CD14-positive monocyte (primary cell): ENCODE data around the gene IFIT5. TPM values are rescaled to one million over a fixed set of nuclear protein-coding genes. Genes with fewer than 3 reads are reported as not detected.

Source experiments
- DNase-seq, 3 donors: peaks; one replicate each; pipeline ENCODE4 v3.0.0-alpha.2; 2011 to 2022
- H2AFZ ChIP-seq: 2 replicates; pipeline ENCODE4 v1.6.0; 2012; ENCODE audit warnings: mild to moderate bottlenecking, low read depth, low read length, inconsistent platforms; ENCODE audit not compliant: insufficient read depth, poor library complexity, severe bottlenecking
- H3K27ac ChIP-seq, 2 donors: 1 replicate in 1 of 2; 2 replicates in 1 of 2; pipeline ENCODE4 v1.5.1; 2012 to 2013; ENCODE audit warnings: low read length in 2 of 2, control low read depth in 1 of 2, inconsistent platforms in 1 of 2, low read depth in 1 of 2, mild to moderate bottlenecking in 1 of 2
- H3K27me3 ChIP-seq, 2 donors: one replicate each; pipeline versions ENCODE4 v1.6.0 to v1.6.1; 2011 to 2013; ENCODE audit warnings: low read length in 2 of 2; ENCODE audit not compliant: control insufficient read depth in 2 of 2, insufficient read depth in 2 of 2
- H3K36me3 ChIP-seq, 2 donors: replicated peaks in 1 of 2; 1 replicate in 1 of 2; 2 replicates in 1 of 2; pipeline versions ENCODE4 v1.5.1 to v1.6.1; 2012 to 2013; ENCODE audit warnings: low read length in 2 of 2, control low read depth in 1 of 2, inconsistent platforms in 1 of 2, mild to moderate bottlenecking in 1 of 2; ENCODE audit not compliant: insufficient read depth in 2 of 2, control insufficient read depth in 1 of 2
- H3K4me1 ChIP-seq, 2 donors: 1 replicate in 1 of 2; 2 replicates in 1 of 2; pipeline versions ENCODE4 v1.5.1 to v1.6.1; 2012 to 2013; ENCODE audit warnings: low read length in 2 of 2, control low read depth in 1 of 2, inconsistent platforms in 1 of 2, mild to moderate bottlenecking in 1 of 2, moderate library complexity in 1 of 2; ENCODE audit not compliant: insufficient read depth in 2 of 2, control insufficient read depth in 1 of 2
- H3K4me2 ChIP-seq: replicated peaks from 2 replicates; pipeline ENCODE3; 2012; ENCODE audit warnings: low read length, moderate library complexity, mild to moderate bottlenecking; ENCODE audit not compliant: poor library complexity, severe bottlenecking; ENCODE audit errors: extremely low read depth
- H3K4me3 ChIP-seq, 3 experiments: fragments of 200-600 bp in 1 of 3; sonication (generic) in 1 of 3; replicated peaks in 1 of 3; 1 replicate in 2 of 3; 2 replicates in 1 of 3; pipeline ENCODE4 v1.5.1; 2011 to 2013; ENCODE audit warnings: low read length in 3 of 3, mild to moderate bottlenecking in 3 of 3, control low read depth in 2 of 3, low read depth in 2 of 3, inconsistent platforms in 1 of 3, moderate library complexity in 1 of 3
- H3K79me2 ChIP-seq: 2 replicates; pipeline ENCODE4 v1.6.0; 2012; ENCODE audit warnings: mild to moderate bottlenecking, control low read depth, inconsistent platforms, low read length, moderate library complexity; ENCODE audit not compliant: insufficient read depth
- H3K9ac ChIP-seq: 2 replicates; pipeline ENCODE4 v1.6.0; 2017; ENCODE audit warnings: low read length, mild to moderate bottlenecking; ENCODE audit not compliant: insufficient read depth, poor library complexity, severe bottlenecking
- H3K9me3 ChIP-seq, 2 donors: replicated peaks in 1 of 2; 1 replicate in 1 of 2; 2 replicates in 1 of 2; pipeline versions ENCODE4 v1.5.1 to v1.6.1; 2012 to 2013; ENCODE audit warnings: low read length in 2 of 2, control low read depth in 1 of 2; ENCODE audit not compliant: control insufficient read depth in 1 of 2, insufficient read depth in 1 of 2
- H4K20me1 ChIP-seq: 2 replicates; pipeline ENCODE4 v1.6.0; 2012; ENCODE audit warnings: mild to moderate bottlenecking, low read length, control low read depth, moderate library complexity; ENCODE audit not compliant: insufficient read depth
- H3K27ac Mint-ChIP-seq, 7 donors: one replicate each; pipeline ENCODE4 v1.8.0; 2020; ENCODE audit warnings: mild to moderate bottlenecking in 7 of 7, mixed read lengths in 7 of 7, moderate library complexity in 6 of 7, inconsistent platforms in 2 of 7
- H3K27me3 Mint-ChIP-seq, 3 donors: one replicate each; pipeline ENCODE4 v1.8.0; 2021 to 2022; ENCODE audit warnings: low read depth in 3 of 3, mild to moderate bottlenecking in 3 of 3, mixed read lengths in 3 of 3, moderate library complexity in 3 of 3, inconsistent platforms in 1 of 3
- H3K36me3 Mint-ChIP-seq, 2 donors: one replicate each; pipeline ENCODE4 v1.8.0; 2020; ENCODE audit warnings: mixed read lengths in 2 of 2, inconsistent platforms in 1 of 2, mild to moderate bottlenecking in 1 of 2
- H3K4me1 Mint-ChIP-seq: one replicate; pipeline ENCODE4 v1.8.0; 2020; ENCODE audit warnings: mild to moderate bottlenecking, mixed read lengths
- H3K4me3 Mint-ChIP-seq, 2 donors: one replicate each; pipeline ENCODE4 v1.8.0; 2020; ENCODE audit warnings: mild to moderate bottlenecking in 2 of 2, mixed read lengths in 2 of 2, moderate library complexity in 1 of 2
- H3K9me3 Mint-ChIP-seq, 7 donors: one replicate each; pipeline ENCODE4 v1.8.0; 2020 to 2022; ENCODE audit warnings: mixed read lengths in 7 of 7, mild to moderate bottlenecking in 6 of 7, moderate library complexity in 6 of 7, inconsistent platforms in 2 of 7
- CTCF ChIP-seq: fragments of 200-600 bp; IDR thresholded peaks from one replicate; pipeline ENCODE4 v1.8.0; 2022; ENCODE audit warnings: antibody characterized with exemption, mild to moderate bottlenecking
- WGBS: methylation state at CpG from one replicate; pipeline ENCODE4 v1.1.5; 2013; ENCODE audit warnings: missing lambda C conversion rate; ENCODE audit not compliant: insufficient coverage; 5-methylcytosine and 5-hydroxymethylcytosine counted together
- intact Hi-C, 2 donors: fragments of 100-400 bp; cut with micrococcal nuclease; formaldehyde crosslinking; loops; one replicate each; pipeline versions ENCODE4 v1.15.0 to v1.15.1; 2023
- polyA plus RNA-seq, 3 donors: library from polyadenylated mRNA; depleted of rRNA in 1 of 3; unstranded in 2 of 3; stranded (reverse) in 1 of 3; fragments of 300-500 nt in 2 of 3; fragments of >200 nt in 1 of 3; fragmentation: Illumina TruSeq in 2 of 3; gene quantifications; 1 replicate in 2 of 3; 2 replicates in 1 of 3; pipeline ENCODE4 v1.2.3, GENCODE V29; 2012 to 2021

IFIT5 gene
- polyA plus RNA-seq, 3 donors: 2.4 to 8.0 (median 5.8) TPM

GRCh38 chr10:89382757-89383156 is 31.6 kb upstream of the IFIT5 start:
- peaks cover 23 to 26% of the 10 kb centered on the region in 2 donors for H3K4me1 ChIP-seq
- no peaks in the 10 kb centered on the region for H3K79me2 ChIP-seq
- H4K20me1 ChIP-seq: no peaks in the 10 kb centered on the region
- DNase-seq: no peak
- no peak overlapping the region for H3K27ac ChIP-seq
- no peak overlapping the region for H2AFZ ChIP-seq
- no peak overlapping the region for H3K4me3 ChIP-seq
- H3K36me3 Mint-ChIP-seq: no peaks in the 10 kb centered on the region
- WGBS: no CpG with 5 or more reads among the region's 1 CpG
- no peak overlapping the region for H3K4me3 Mint-ChIP-seq
- intact Hi-C loops: no loop called here
- peaks cover 28% of the 10 kb centered on the region for H3K4me1 Mint-ChIP-seq
- no peak for TF ChIP-seq CTCF
- no peaks in the 10 kb centered on the region for H3K36me3 ChIP-seq
- H3K27me3 ChIP-seq: no peaks in the 10 kb centered on the region
- no peak overlapping the region for H3K4me2 ChIP-seq
- H3K9ac ChIP-seq: no peak overlapping the region
- H3K9me3 Mint-ChIP-seq: no peaks in the 10 kb centered on the region
- H3K27me3 Mint-ChIP-seq: peaks cover 0 to 9% (median 3%) of the 10 kb centered on the region in 3 donors
- H3K9me3 ChIP-seq: no peaks in the 10 kb centered on the region
- peak overlapping the region in 1 of 7 donors; percentile 39 for H3K27ac Mint-ChIP-seq

GRCh38 chr10:89384474-89385340 is 29.7 kb upstream of the IFIT5 start:
- Histone ChIP-seq H2AFZ (no peak overlapping the region), H4K20me1 (no peaks in the 10 kb centered on the region), H3K27ac (peak overlapping the region in 1 of 2 donors; percentile 76), H3K9ac (no peak overlapping the region), H3K4me2 (peak overlapping the region; percentile 76), H3K27me3 (no peaks in the 10 kb centered on the region), H3K4me3 (peak overlapping the region in 1 of 3 experiments; percentile 66), H3K79me2 (no peaks in the 10 kb centered on the region), H3K36me3 (no peaks in the 10 kb centered on the region), H3K9me3 (no peaks in the 10 kb centered on the region), H3K4me1 (peaks cover 23 to 26% of the 10 kb centered on the region in 2 donors)
- Mint-ChIP-seq H3K27ac (peak overlapping the region; percentile 64 to 89 (median 77)), H3K4me1 (peaks cover 28% of the 10 kb centered on the region), H3K9me3 (no peaks in the 10 kb centered on the region), H3K4me3 (peak overlapping the region in 1 of 2 donors; percentile 82), H3K36me3 (no peaks in the 10 kb centered on the region), H3K27me3 (peaks cover 0 to 5% (median 3%) of the 10 kb centered on the region in 3 donors)
- DNase-seq: peak; percentile 71 to 82 (median 74)
- 0% methylated on average over 1 of the region's 4 CpGs for WGBS
- TF ChIP-seq CTCF: no peak
- intact Hi-C loops: no loop called here
